NCI-H2196 (cell line): ENCODE measurements around the gene CFC1.
"Not testable (repeated sequence)": the region's sequence is repeated elsewhere in the genome, so short reads cannot be mapped to it uniquely, and the experiment has no call there.

Experiments used
- DNase-seq: peaks from one replicate; lab custom pipeline; 2025; ENCODE audit not compliant: unreplicated experiment; lab: John Stamatoyannopoulos, UW

The CFC1 gene

GRCh38 chr2:130599393-130599792 is at the start of gene CFC1:
TSS of gene CFC1 (minus strand) at chr2:130599575. CDS start at chr2:130599287, 288 bp downstream.
- DNase-seq, result not testable (repeated sequence)

- not testable (repeated sequence) for DNase-seq
These were observed 42.3 kb upstream of the CFC1 start for GRCh38 chr2:130641688-130642087.

- not testable (repeated sequence) for DNase-seq
These were observed 39.6 kb upstream of the CFC1 start for GRCh38 chr2:130638973-130639372.

- DNase-seq, result not testable (repeated sequence)
These were observed 29.6 kb upstream of the CFC1 start for GRCh38 chr2:130628784-130629475.

- DNase-seq, result not testable (repeated sequence)
These were observed 11.8 kb upstream of the CFC1 start, which contains the start of gene POTEJ for GRCh38 chr2:130611140-130611539. TSS of gene POTEJ (plus strand) at chr2:130611440. CDS start at chr2:130611533, 93 bp downstream.

- DNase-seq, result not testable (repeated sequence)
These were observed 11.1 kb upstream of the CFC1 start for GRCh38 chr2:130610486-130610885.

GRCh38 chr2:130609002-130609920 is 9.9 kb upstream of the CFC1 start:
- not testable (repeated sequence) for DNase-seq

- not testable (repeated sequence) for DNase-seq
These were observed 9.1 kb upstream of the CFC1 start for GRCh38 chr2:130608276-130609001.

- not testable (repeated sequence) for DNase-seq
These were observed 2.4 kb upstream of the CFC1 start for GRCh38 chr2:130601648-130602302.

- DNase-seq, result not testable (repeated sequence)
These were observed 551 bp upstream of the CFC1 start for GRCh38 chr2:130599926-130600325.

GRCh38 chr2:130598463-130598862 is 912 bp downstream of the CFC1 start:
- DNase-seq, result not testable (repeated sequence)

GRCh38 chr2:130597994-130598393 is 1.4 kb downstream of the CFC1 start:
- DNase-seq, result not testable (repeated sequence)

GRCh38 chr2:130596757-130597156 is 2.6 kb downstream of the CFC1 start:
- DNase-seq, result not testable (repeated sequence)

- DNase-seq, result not testable (repeated sequence)
These were observed 5.4 kb downstream of the CFC1 start for GRCh38 chr2:130594011-130594410.

- DNase-seq, result not testable (repeated sequence)
These were observed 6.5 kb downstream of the CFC1 start for GRCh38 chr2:130592791-130593414.

GRCh38 chr2:130590842-130591359 is 8.5 kb downstream of the CFC1 start:
- DNase-seq, result not testable (repeated sequence)

GRCh38 chr2:130590170-130590841 is 9.1 kb downstream of the CFC1 start:
- not testable (repeated sequence) for DNase-seq

GRCh38 chr2:130588688-130589458 is 10.5 kb downstream of the CFC1 start:
- not testable (repeated sequence) for DNase-seq
